ENCODE measurements around the gene PDE10A.

The PDE10A gene

DNA sequence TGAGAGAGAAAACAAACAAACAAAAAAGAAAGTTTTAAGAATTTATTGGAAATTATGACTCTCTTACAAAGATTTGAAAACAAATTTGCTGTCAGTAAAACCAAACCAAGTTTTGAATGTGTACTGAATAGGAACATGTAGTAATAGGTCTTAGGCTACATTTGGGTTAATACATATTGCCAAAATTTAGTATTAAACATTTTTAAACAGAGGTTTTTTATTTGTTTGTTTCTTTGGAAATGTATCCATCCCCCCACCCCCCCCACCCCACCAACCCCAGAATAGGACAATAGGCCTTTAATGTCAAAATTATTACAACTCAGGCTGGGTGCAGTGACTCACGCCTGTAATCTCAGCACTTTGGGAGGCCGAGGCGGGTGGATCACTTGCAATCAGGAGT lies 356.1 kb downstream of the PDE10A start:
- TF ChIP-seq, protein P1, sequence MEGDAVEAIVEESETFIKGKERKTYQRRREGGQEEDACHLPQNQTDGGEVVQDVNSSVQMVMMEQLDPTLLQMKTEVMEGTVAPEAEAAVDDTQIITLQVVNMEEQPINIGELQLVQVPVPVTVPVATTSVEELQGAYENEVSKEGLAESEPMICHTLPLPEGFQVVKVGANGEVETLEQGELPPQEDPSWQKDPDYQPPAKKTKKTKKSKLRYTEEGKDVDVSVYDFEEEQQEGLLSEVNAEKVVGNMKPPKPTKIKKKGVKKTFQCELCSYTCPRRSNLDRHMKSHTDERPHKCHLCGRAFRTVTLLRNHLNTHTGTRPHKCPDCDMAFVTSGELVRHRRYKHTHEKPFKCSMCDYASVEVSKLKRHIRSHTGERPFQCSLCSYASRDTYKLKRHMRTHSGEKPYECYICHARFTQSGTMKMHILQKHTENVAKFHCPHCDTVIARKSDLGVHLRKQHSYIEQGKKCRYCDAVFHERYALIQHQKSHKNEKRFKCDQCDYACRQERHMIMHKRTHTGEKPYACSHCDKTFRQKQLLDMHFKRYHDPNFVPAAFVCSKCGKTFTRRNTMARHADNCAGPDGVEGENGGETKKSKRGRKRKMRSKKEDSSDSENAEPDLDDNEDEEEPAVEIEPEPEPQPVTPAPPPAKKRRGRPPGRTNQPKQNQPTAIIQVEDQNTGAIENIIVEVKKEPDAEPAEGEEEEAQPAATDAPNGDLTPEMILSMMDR (IDR thresholded peaks at IDR 0.05; ENCODE audit: insufficient read depth, low read length, poor library complexity, severe bottlenecking): no peak
- TF ChIP-seq EZH2phosphoT487 (conservative IDR thresholded peaks at IDR 0.05; ENCODE audit: low read length): no peak
- H3K79me2 ChIP-seq (ENCODE audit: insufficient read depth, low read length): no peaks in the 10 kb centered on the region

DNA sequence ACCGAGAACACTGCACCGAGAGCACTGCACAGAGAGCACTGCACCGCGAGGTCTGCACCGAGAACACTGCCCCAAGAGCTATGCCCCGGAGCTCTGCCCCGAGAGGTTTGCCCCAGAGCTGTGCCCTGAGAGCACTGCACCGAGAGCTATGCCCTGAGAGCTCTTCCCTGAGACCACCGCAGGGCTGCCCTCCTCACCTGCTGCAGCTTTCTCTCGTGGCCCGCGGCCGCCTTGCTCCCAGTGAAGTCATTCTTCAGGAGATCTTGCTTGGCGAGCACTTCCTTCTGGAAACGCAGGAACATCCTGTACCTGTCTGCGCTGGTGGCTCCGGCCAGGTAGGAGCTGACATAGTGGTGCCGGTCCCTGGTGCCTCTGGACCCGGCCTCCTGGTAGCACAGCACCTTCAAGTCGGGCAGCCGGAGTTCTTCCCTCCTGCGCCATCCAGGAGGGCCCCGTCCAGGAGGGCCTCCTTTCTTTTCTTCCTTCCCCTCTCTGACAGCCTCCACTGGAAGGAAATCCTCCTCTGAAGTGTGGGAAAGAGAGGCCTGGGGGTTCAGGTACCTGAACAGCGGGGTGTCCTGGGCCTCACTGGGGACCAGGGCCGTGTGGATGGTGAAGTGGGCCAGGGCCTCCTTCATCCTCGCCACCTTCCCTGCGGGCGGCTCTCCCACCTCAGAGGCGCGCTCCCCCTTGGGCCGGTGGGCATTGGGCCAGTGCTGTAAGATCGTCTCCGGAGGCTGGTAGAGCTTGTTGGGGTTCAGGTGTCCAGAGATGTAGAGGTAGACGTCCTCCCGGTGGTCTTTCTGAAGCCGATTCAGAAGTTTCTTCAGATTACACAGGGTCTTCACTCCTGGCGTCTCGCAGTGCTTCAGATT lies 361.4 kb downstream of the PDE10A start:
- no peak overlapping the region for H2AFZ ChIP-seq (ENCODE audit: low read depth, low read length, severe bottlenecking)
- H3K36me3 ChIP-seq (ENCODE audit: low read length): no peaks in the 10 kb centered on the region
- H3K4me2 ChIP-seq (ENCODE audit: low read depth, low read length, poor library complexity, severe bottlenecking): no peak overlapping the region
- no peak overlapping the region for H3K9ac ChIP-seq (ENCODE audit: low read length)
- H3K9me2 ChIP-seq (replicated peaks; ENCODE audit: insufficient read depth, low read length): no peaks in the 10 kb centered on the region
- no peaks in the 10 kb centered on the region for H3K79me2 ChIP-seq (ENCODE audit: insufficient read depth, low read length)
- TF ChIP-seq EZH2phosphoT487 (conservative IDR thresholded peaks at IDR 0.05; ENCODE audit: low read length): no peak
- TF ChIP-seq, protein P1 (IDR thresholded peaks at IDR 0.05; ENCODE audit: insufficient read depth, low read length, poor library complexity, severe bottlenecking): no peak
- no peaks in the 10 kb centered on the region for H3F3A ChIP-seq (ENCODE audit: insufficient read depth)
- H3K27ac ChIP-seq (ENCODE audit: low read depth, low read length): no peak overlapping the region
- H3K9me3 ChIP-seq (ENCODE audit: insufficient read depth, low read length): no peaks in the 10 kb centered on the region
- H4K20me1 ChIP-seq (ENCODE audit: low read depth, low read length): no peaks in the 10 kb centered on the region
- H3K4me3 ChIP-seq (ENCODE audit: insufficient read depth, low read length, poor library complexity, severe bottlenecking): no peak overlapping the region
- H3K27me3 ChIP-seq (ENCODE audit: low read length): no peaks in the 10 kb centered on the region

More for the DNA sequence above, 356.1 kb downstream of the PDE10A start:
- no peak overlapping the region for H3K9ac ChIP-seq (ENCODE audit: low read length)
- H3K27ac ChIP-seq (ENCODE audit: low read depth, low read length): no peak overlapping the region
- H3K4me2 ChIP-seq (ENCODE audit: low read depth, low read length, poor library complexity, severe bottlenecking): no peak overlapping the region
- H3K9me2 ChIP-seq (replicated peaks; ENCODE audit: insufficient read depth, low read length): no peaks in the 10 kb centered on the region
- H3K9me3 ChIP-seq (ENCODE audit: insufficient read depth, low read length): no peaks in the 10 kb centered on the region
- H3K27me3 ChIP-seq (ENCODE audit: low read length): no peaks in the 10 kb centered on the region
- no peaks in the 10 kb centered on the region for H3F3A ChIP-seq (ENCODE audit: insufficient read depth)
- no peaks in the 10 kb centered on the region for H3K36me3 ChIP-seq (ENCODE audit: low read length)
- no peak overlapping the region for H2AFZ ChIP-seq (ENCODE audit: low read depth, low read length, severe bottlenecking)
- no peak overlapping the region for H3K4me3 ChIP-seq (ENCODE audit: insufficient read depth, low read length, poor library complexity, severe bottlenecking)
- H4K20me1 ChIP-seq (ENCODE audit: low read depth, low read length): no peaks in the 10 kb centered on the region

DNA sequence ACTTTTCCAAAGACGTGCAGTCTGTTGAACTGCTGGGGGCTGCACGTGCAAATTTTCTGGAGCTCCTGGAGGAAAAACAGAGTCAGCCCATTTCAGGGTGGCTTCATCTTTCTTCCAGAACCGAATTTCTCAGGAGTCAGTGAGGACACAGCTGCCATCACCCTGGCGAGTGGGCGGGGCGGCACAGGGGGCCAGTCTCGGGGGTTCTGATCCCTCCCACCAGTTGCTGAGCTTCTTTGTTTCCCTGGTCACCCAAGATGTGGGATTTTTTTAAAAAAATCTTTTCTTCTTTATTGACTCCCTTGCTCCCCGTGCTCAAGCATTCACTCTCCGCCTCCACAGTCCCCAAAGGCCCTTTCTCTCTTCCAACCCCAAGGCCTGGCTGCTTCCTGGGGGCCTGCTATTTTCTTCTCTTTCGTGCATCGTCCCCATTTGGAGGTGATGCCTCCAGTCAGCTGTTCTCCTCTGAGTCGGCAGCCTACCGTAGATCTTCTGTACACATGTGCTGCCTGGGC lies 362.6 kb downstream of the PDE10A start:
- Histone ChIP-seq H3K9me3 (ENCODE audit: insufficient read depth, low read length) (no peaks in the 10 kb centered on the region), H3K27me3 (ENCODE audit: low read length) (no peaks in the 10 kb centered on the region), H3K9me2 (replicated peaks; ENCODE audit: insufficient read depth, low read length) (no peaks in the 10 kb centered on the region), H3K36me3 (ENCODE audit: low read length) (no peaks in the 10 kb centered on the region), H3K27ac (ENCODE audit: low read depth, low read length) (no peak overlapping the region), H3K4me3 (ENCODE audit: insufficient read depth, low read length, poor library complexity, severe bottlenecking) (no peak overlapping the region), H3K79me2 (ENCODE audit: insufficient read depth, low read length) (no peaks in the 10 kb centered on the region), H3K9ac (ENCODE audit: low read length) (no peak overlapping the region), H2AFZ (ENCODE audit: low read depth, low read length, severe bottlenecking) (no peak overlapping the region), H4K20me1 (ENCODE audit: low read depth, low read length) (no peaks in the 10 kb centered on the region), H3F3A (ENCODE audit: insufficient read depth) (no peaks in the 10 kb centered on the region), H3K4me2 (ENCODE audit: low read depth, low read length, poor library complexity, severe bottlenecking) (no peak overlapping the region)
- TF ChIP-seq, protein P1 (IDR thresholded peaks at IDR 0.05; ENCODE audit: insufficient read depth, low read length, poor library complexity, severe bottlenecking): no peak
- no peak for TF ChIP-seq EZH2phosphoT487 (conservative IDR thresholded peaks at IDR 0.05; ENCODE audit: low read length)
